ENCODE data around the gene SFT2D3. TPM values are rescaled to one million over a fixed set of nuclear protein-coding genes. Genes with fewer than 3 reads are reported as not detected.

Gene SFT2D3
- total and polyA plus RNA-seq, 9 of the 15 experiments (the other 6 are each of a cell fraction or from before 2014, with no cell fraction given), result 7.5 to 9.9 (median 8.9) TPM; not detected in 2

DNA sequence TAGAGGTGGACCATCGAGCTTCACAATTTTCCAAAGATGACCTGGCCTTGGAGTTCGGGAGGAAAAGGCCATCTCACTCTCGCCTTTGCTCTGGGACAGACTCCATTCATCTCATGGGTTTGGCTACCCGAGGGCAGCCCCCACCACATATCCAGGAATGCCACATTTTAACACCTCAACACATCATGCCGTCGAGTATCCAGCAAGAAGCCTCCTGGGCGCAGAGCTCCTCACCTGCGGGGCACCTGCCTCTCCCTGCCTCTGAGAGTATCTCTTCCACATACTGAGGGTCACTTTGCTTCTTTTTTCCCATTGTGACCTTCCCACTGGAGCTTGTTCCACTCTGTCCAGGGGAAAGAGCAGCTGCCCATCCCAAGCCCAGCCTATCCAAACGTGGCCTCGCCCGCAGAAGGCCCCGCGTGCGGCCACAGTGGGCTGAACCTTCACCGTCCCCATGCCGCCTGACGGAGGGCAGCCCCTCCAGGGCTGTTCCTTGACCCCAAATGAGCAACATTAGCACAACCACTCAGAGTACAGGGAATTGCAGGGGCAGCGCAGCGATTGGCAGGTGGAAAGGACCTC, 20.5 kb upstream of the SFT2D3 start (continued):
- TF ChIP-seq ARID1B (IDR thresholded peaks at IDR 0.05) (no peak), RBFOX2 (IDR thresholded peaks at IDR 0.05; ENCODE audit: low read depth, low read length) (no peak)
- TF ChIP-seq, protein P1, sequence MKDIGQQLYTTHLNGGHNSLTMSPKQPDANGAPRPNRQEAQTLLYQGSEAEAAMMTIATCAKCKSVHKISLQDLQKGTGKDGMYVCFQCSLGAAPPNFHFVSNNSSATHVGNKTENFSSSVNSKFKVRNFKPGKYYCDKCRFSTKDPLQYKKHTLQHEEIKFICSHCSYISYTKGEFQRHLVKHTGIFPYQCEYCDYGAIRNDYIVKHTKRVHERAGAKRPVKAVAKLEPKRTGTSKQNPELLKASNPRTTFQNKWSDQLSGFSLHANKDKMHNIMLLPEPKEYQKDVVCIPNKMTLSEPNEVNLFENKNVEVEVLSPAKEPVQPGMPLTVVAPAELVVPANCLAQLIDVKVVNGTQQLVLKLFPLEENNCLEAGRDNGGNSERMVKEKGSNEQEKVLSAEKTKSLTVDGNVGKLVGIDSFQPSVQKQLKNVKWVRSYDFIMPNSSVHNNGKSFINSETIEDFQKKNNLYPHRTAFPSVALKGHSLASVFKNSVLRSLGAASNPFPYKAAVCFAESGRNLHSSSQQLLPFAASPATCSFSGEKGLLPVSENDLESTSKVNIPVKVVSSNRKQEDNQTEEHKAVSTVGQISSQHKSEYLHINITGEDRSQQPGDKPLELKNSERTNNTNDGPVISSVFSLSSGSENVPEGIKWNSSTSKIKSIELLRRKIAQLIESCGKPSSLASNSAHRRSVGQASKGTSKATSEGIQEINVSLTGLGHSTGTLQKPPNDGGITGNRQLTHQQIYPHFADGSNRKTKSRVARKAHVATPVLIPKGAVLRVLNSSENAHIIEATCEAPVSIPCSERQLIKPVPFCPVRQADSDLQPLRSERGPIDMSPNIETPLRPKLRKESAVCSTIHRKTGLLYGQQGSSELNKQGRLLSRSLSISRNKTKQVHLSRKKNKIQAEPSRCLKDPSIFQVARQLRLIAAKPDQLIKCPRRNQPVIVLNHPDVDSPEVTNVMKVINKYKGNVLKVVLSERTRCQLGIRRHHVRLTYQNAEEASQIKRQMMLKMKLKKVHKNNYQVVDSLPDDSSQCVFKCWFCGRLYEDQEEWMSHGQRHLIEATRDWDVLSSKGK (CRISPR knock-in tag; IDR thresholded peaks at IDR 0.05), result no peak
- TF ChIP-seq, protein P2, sequence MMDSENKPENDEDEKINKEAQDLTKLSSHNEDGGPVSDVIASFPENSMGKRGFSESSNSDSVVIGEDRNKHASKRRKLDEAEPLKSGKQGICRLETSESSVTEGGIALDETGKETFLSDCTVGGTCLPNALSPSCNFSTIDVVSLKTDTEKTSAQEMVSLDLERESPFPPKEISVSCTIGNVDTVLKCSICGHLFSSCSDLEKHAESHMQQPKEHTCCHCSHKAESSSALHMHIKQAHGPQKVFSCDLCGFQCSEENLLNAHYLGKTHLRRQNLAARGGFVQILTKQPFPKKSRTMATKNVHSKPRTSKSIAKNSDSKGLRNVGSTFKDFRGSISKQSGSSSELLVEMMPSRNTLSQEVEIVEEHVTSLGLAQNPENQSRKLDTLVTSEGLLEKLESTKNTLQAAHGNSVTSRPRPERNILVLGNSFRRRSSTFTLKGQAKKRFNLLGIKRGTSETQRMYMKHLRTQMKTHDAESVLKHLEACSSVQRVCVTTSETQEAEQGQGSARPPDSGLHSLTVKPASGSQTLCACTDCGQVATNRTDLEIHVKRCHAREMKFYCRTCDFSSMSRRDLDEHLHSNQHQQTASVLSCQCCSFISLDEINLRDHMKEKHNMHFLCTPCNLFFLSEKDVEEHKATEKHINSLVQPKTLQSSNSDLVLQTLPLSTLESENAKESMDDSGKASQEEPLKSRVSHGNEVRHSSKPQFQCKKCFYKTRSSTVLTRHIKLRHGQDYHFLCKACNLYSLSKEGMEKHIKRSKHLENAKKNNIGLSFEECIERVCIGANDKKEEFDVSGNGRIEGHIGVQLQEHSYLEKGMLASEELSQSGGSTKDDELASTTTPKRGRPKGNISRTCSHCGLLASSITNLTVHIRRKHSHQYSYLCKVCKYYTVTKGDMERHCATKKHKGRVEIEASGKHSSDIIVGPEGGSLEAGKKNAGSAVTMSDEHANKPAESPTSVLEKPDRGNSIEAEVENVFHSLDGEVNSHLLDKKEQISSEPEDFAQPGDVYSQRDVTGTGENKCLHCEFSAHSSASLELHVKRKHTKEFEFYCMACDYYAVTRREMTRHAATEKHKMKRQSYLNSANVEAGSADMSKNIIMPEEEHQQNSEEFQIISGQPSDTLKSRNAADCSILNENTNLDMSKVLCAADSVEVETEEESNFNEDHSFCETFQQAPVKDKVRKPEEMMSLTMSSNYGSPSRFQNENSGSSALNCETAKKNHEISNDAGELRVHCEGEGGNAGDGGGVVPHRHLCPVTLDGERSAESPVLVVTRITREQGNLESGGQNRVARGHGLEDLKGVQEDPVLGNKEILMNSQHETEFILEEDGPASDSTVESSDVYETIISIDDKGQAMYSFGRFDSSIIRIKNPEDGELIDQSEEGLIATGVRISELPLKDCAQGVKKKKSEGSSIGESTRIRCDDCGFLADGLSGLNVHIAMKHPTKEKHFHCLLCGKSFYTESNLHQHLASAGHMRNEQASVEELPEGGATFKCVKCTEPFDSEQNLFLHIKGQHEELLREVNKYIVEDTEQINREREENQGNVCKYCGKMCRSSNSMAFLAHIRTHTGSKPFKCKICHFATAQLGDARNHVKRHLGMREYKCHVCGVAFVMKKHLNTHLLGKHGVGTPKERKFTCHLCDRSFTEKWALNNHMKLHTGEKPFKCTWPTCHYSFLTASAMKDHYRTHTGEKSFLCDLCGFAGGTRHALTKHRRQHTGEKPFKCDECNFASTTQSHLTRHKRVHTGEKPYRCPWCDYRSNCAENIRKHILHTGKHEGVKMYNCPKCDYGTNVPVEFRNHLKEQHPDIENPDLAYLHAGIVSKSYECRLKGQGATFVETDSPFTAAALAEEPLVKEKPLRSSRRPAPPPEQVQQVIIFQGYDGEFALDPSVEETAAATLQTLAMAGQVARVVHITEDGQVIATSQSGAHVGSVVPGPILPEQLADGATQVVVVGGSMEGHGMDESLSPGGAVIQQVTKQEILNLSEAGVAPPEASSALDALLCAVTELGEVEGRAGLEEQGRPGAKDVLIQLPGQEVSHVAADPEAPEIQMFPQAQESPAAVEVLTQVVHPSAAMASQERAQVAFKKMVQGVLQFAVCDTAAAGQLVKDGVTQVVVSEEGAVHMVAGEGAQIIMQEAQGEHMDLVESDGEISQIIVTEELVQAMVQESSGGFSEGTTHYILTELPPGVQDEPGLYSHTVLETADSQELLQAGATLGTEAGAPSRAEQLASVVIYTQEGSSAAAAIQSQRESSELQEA (IDR thresholded peaks at IDR 0.05; ENCODE audit: low read depth), result no peak

All from K562 (cell line).